Testis (tissue), 2 donors: ENCODE data around the gene MOSMO.

Source experiments
- CTCF ChIP-seq, 3 experiments: fragments of 450-650 bp in 2 of 3; fragments of 200-600 bp in 1 of 3; sonication (generic) in 1 of 3; IDR thresholded peaks; one replicate each; pipeline ENCODE4 v1.5.1; 2016 to 2019; ENCODE audit warnings: antibody characterized with exemption in 3 of 3, mild to moderate bottlenecking in 2 of 3, moderate library complexity in 1 of 3
- POLR2A ChIP-seq: fragments of 450-650 bp; IDR thresholded peaks from one replicate; pipeline ENCODE4 v1.6.1; 2017; ENCODE audit warnings: antibody characterized with exemption, mild to moderate bottlenecking, moderate library complexity

GRCh38 chr16:22124583-22125284 is 116.8 kb downstream of the MOSMO start:
- TF ChIP-seq POLR2A (no peak), CTCF (IDR thresholded peaks at IDR 0.05) (no peak)
